GM12878 (cell line): ENCODE data around the gene CWC22. TPM values are rescaled to one million over a fixed set of nuclear protein-coding genes. Genes with fewer than 3 reads are reported as not detected.

Source experiments
- ATAC-seq: fragments of 200-7000 bp; cut with Tn5 transposase; 3 replicates; pipeline ENCODE4 v1.9.1; 2020; ENCODE audit warnings: mild to moderate bottlenecking, moderate library complexity
- BruUV-seq: library from RNA; stranded (reverse); fragments of 400-500 nt; replicated peaks from 2 replicates; lab custom pipeline; 2021; lab: Mats Ljungman, UMichigan
- CTCF ChIA-PET: fragments of 300-600 bp; sonication (Branson Sonifier 250); formaldehyde crosslinking; extraction: SDS; loops from one replicate; lab custom pipeline; 2021; ENCODE audit warnings: inconsistent platforms; lab: Yijun Ruan, JAX
- POLR2A ChIA-PET: fragments of 350-600 bp; formaldehyde crosslinking; extraction: SDS; loops from one replicate; lab custom pipeline; 2021; ENCODE audit warnings: inconsistent platforms; lab: Charles Lee
- RAD21 ChIA-PET: fragments of 300-600 bp; sonication (Branson Sonifier 250); formaldehyde crosslinking; loops from one replicate; lab custom pipeline; 2023; ENCODE audit warnings: antibody characterized with exemption; ENCODE audit not compliant: unreplicated experiment; lab: Charles Lee
- SMC1A ChIA-PET: fragments of 300-600 bp; sonication (Branson Sonifier 250); formaldehyde crosslinking; loops from one replicate; lab custom pipeline; 2023; ENCODE audit not compliant: unreplicated experiment, uncharacterized antibody; lab: Charles Lee
- DNase-seq: peaks from one replicate; pipeline ENCODE4 v3.0.0-alpha.2; 2011; ENCODE audit warnings: low read depth, low spot score
- FAIRE-seq: peaks from 3 replicates; lab custom pipeline; 2011; peaks lifted over from hg19 to GRCh38; lab: Jason Lieb, UNC
- H2AFZ ChIP-seq: 2 replicates; pipeline ENCODE4 v1.6.0; 2011; ENCODE audit warnings: low read depth, low read length, control low read depth; ENCODE audit not compliant: control insufficient read depth
- H3K27ac ChIP-seq: 2 replicates; pipeline ENCODE4 v1.5.1; 2011; ENCODE audit warnings: control low read depth; ENCODE audit not compliant: control insufficient read depth, insufficient read depth
- H3K27me3 ChIP-seq, 2 experiments: replicated peaks in 1 of 2; 2 replicates each; pipeline versions ENCODE4 v1.6.0 to v1.6.1; 2011; ENCODE audit warnings: low read length in 1 of 2; ENCODE audit not compliant: control insufficient read depth in 2 of 2, insufficient read depth in 2 of 2
- H3K36me3 ChIP-seq, 2 experiments: 2 replicates each; pipeline ENCODE4 v1.5.1; 2011; ENCODE audit warnings: low read length in 1 of 2; ENCODE audit not compliant: control insufficient read depth in 2 of 2, insufficient read depth in 2 of 2
- H3K4me1 ChIP-seq: 2 replicates; pipeline ENCODE4 v1.6.1; 2011; ENCODE audit warnings: mild to moderate bottlenecking, low read length, moderate library complexity, mixed read lengths; ENCODE audit not compliant: control insufficient read depth, insufficient read depth
- H3K4me2 ChIP-seq: 2 replicates; pipeline ENCODE4 v1.6.0; 2011; ENCODE audit warnings: control low read depth; ENCODE audit not compliant: control insufficient read depth, insufficient read depth
- H3K4me3 ChIP-seq: fragments of 200-600 bp; sonication (generic); 2 replicates; pipeline ENCODE4 v1.5.1; 2016
- H3K79me2 ChIP-seq: 2 replicates; pipeline ENCODE4 v1.6.0; 2011; ENCODE audit warnings: low read length; ENCODE audit not compliant: control insufficient read depth, insufficient read depth
- H3K9ac ChIP-seq: 2 replicates; pipeline ENCODE4 v1.8.0; 2011; ENCODE audit warnings: low read length, control low read depth, mixed read lengths; ENCODE audit not compliant: control insufficient read depth, insufficient read depth
- H3K9me3 ChIP-seq: replicated peaks from 3 replicates; pipeline ENCODE4 v1.5.1; 2011; ENCODE audit warnings: mild to moderate bottlenecking, low read length; ENCODE audit not compliant: control insufficient read depth, insufficient read depth
- H4K20me1 ChIP-seq: 2 replicates; pipeline ENCODE4 v1.6.0; 2011; ENCODE audit not compliant: control insufficient read depth, insufficient read depth
- BCLAF1 ChIP-seq: fragments of 450-650 bp; IDR thresholded peaks from 2 replicates; pipeline ENCODE4 v1.6.1; 2017; ENCODE audit warnings: antibody characterized with exemption, mild to moderate bottlenecking, moderate library complexity
- CEBPB ChIP-seq, 2 experiments: fragments of 150-350 bp in 1 of 2; IDR thresholded peaks; 2 replicates each; pipeline ENCODE4 v1.6.1; 2012 to 2014; ENCODE audit warnings: low read depth in 2 of 2, low read length in 2 of 2, borderline replicate concordance in 1 of 2, inconsistent platforms in 1 of 2
- CHD1 ChIP-seq: IDR thresholded peaks from 2 replicates; pipeline ENCODE4 v1.6.1; 2012; ENCODE audit warnings: low read depth, low read length, improper control_type of control experiment
- ETV6 ChIP-seq, 2 experiments: fragments of 450-650 bp in 1 of 2; IDR thresholded peaks in 1 of 2; conservative IDR thresholded peaks in 1 of 2; 2 replicates each; pipeline ENCODE4 v1.6.1; 2014; ENCODE audit warnings: antibody characterized with exemption in 1 of 2, borderline replicate concordance in 1 of 2, low read depth in 1 of 2, mild to moderate bottlenecking in 1 of 2, moderate library complexity in 1 of 2
- FOS ChIP-seq: IDR thresholded peaks from 3 replicates; pipeline ENCODE4 v1.6.1; 2011; ENCODE audit warnings: borderline replicate concordance; ENCODE audit not compliant: insufficient read length; ENCODE audit errors: extremely low read depth
- KLF5 ChIP-seq: fragments of 450-650 bp; IDR thresholded peaks from 2 replicates; pipeline ENCODE4 v1.6.1; 2014; ENCODE audit warnings: mild to moderate bottlenecking; ENCODE audit not compliant: partially characterized antibody
- NFYB ChIP-seq: IDR thresholded peaks from 2 replicates; pipeline ENCODE4 v1.6.1; 2011; ENCODE audit warnings: low read depth, mild to moderate bottlenecking, low read length, improper control_type of control experiment, moderate library complexity; ENCODE audit not compliant: insufficient read depth
- POU2F2 ChIP-seq: IDR thresholded peaks from 3 replicates; pipeline ENCODE4 v1.6.1; 2011; ENCODE audit warnings: low read depth, mild to moderate bottlenecking, low read length, borderline replicate concordance
- RCOR1 ChIP-seq: conservative IDR thresholded peaks from 2 replicates; pipeline ENCODE4 v1.6.1; 2012; ENCODE audit warnings: low read depth, low read length, improper control_type of control experiment
- SIX5 ChIP-seq: IDR thresholded peaks from 2 replicates; pipeline ENCODE4 v1.6.1; 2011; ENCODE audit warnings: mild to moderate bottlenecking, low read depth, low read length, moderate library complexity; ENCODE audit not compliant: severe bottlenecking
- ZNF274 ChIP-seq: IDR thresholded peaks from one replicate; pipeline ENCODE4 v1.8.0; 2011; ENCODE audit not compliant: insufficient read length, insufficient read depth
- WGBS: methylation state at CpG from one replicate; pipeline ENCODE4 v1.1.6; 2016; ENCODE audit warnings: low lambda C conversion rate; ENCODE audit not compliant: insufficient replicate concordance, insufficient coverage; ENCODE audit errors: missing lambda C conversion rate; 5-methylcytosine and 5-hydroxymethylcytosine counted together
- in situ Hi-C: fragments of 300-500 bp; cut with MboI; formaldehyde crosslinking; loops from 9 replicates; pipeline ENCODE4 v1.14.3; 2018; ENCODE audit warnings: mixed read lengths
- intact Hi-C: fragments of 100-400 bp; cut with micrococcal nuclease; formaldehyde crosslinking; loops from one replicate; pipeline ENCODE4 v1.14.2; 2022; ENCODE audit not compliant: unreplicated experiment
- polyA plus RNA-seq, 11 experiments: library from polyadenylated mRNA; depleted of rRNA in 4 of 11; unstranded in 6 of 11; stranded (reverse) in 5 of 11; fragments of >200 nt; fragmentation: Nextera tagmentation in 4 of 11; fragmentation: Illumina TruSeq in 1 of 11; extraction: Ambion mirVana in 4 of 11; extraction: Trizol in 1 of 11; gene quantifications; 1 replicate in 1 of 11; 2 replicates in 10 of 11; pipeline versions ENCODE4 v1.2.1 to v1.2.3, GENCODE V29; 2011 to 2016; ENCODE audit warnings: inconsistent platforms in 2 of 11, missing spikeins in 2 of 11, low read depth in 1 of 11
- total RNA-seq, 4 experiments: library from RNA; depleted of rRNA in 3 of 4; stranded (reverse); fragments of >200 nt in 3 of 4; fragmentation: Illumina TruSeq in 1 of 4; extraction: Trizol in 1 of 4; gene quantifications; 2 replicates each; pipeline versions ENCODE4 v1.2.1 to v1.2.3, GENCODE V29; 2013 to 2021
- TF ChIP-seq, protein P1 (sequence below): fragments of 150-350 bp; IDR thresholded peaks from 2 replicates; pipeline ENCODE4 v1.6.1; 2014; ENCODE audit warnings: mild to moderate bottlenecking, low read depth, low read length
- TF ChIP-seq, protein P2 (sequence below): IDR thresholded peaks from 2 replicates; pipeline ENCODE4 v1.6.1; 2011; ENCODE audit warnings: mild to moderate bottlenecking, low read depth, low read length, moderate library complexity; ENCODE audit not compliant: insufficient replicate concordance

CWC22 gene
- total and polyA plus RNA-seq, 10 of the 15 experiments (the other 5 are each of a cell fraction or from before 2014, with no cell fraction given), result 8.2 to 38.5 (median 26.3) TPM

- BruUV-seq, result no TSS peak
- DNase-seq (no peak), FAIRE-seq (no peak), ATAC-seq (no peak)
- ChIA-PET CTCF (no interaction called here), POLR2A (no interaction called here), SMC1A (no interaction called here), RAD21 (no interaction called here)
- Histone ChIP-seq H2AFZ (no peak overlapping the region), H3K27me3 (no peaks in the 10 kb centered on the region), H3K4me1 (no peaks in the 10 kb centered on the region), H3K9ac (no peak overlapping the region), H3K79me2 (no peaks in the 10 kb centered on the region), H3K36me3 (peaks cover 0 to 4% of the 10 kb centered on the region in 2 experiments; a peak in 2 of 4 replicates), H3K9me3 (no peaks in the 10 kb centered on the region), H4K20me1 (no peaks in the 10 kb centered on the region), H3K4me2 (no peak overlapping the region), H3K4me3 (no peak overlapping the region), H3K27ac (no peak overlapping the region)
- intact Hi-C loops (no loop called here), in situ Hi-C loops (no loop called here)
- whole genome bisulfite sequencing, result 96% methylated on average over 3 of the region's 3 CpGs
- no peak for TF ChIP-seq POU2F2
- no peak for TF ChIP-seq ZNF274
- TF ChIP-seq SIX5, result no peak
- no peak for TF ChIP-seq FOS
- TF ChIP-seq, protein P1, sequence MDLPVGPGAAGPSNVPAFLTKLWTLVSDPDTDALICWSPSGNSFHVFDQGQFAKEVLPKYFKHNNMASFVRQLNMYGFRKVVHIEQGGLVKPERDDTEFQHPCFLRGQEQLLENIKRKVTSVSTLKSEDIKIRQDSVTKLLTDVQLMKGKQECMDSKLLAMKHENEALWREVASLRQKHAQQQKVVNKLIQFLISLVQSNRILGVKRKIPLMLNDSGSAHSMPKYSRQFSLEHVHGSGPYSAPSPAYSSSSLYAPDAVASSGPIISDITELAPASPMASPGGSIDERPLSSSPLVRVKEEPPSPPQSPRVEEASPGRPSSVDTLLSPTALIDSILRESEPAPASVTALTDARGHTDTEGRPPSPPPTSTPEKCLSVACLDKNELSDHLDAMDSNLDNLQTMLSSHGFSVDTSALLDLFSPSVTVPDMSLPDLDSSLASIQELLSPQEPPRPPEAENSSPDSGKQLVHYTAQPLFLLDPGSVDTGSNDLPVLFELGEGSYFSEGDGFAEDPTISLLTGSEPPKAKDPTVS, result no peak
- TF ChIP-seq CEBPB (IDR thresholded peaks at IDR 0.05; ENCODE audit: borderline replicate concordance in 1 of 2, low read depth in 2 of 2, low read length in 2 of 2), result no peak
- no peak for TF ChIP-seq CHD1
- TF ChIP-seq, protein P2, sequence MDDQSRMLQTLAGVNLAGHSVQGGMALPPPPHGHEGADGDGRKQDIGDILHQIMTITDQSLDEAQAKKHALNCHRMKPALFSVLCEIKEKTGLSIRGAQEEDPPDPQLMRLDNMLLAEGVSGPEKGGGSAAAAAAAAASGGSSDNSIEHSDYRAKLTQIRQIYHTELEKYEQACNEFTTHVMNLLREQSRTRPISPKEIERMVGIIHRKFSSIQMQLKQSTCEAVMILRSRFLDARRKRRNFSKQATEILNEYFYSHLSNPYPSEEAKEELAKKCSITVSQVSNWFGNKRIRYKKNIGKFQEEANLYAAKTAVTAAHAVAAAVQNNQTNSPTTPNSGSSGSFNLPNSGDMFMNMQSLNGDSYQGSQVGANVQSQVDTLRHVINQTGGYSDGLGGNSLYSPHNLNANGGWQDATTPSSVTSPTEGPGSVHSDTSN, result no peak
- TF ChIP-seq ETV6 (conservative IDR thresholded peaks at IDR 0.05 in 1 of 2, IDR thresholded peaks at IDR 0.05 in 1 of 2; ENCODE audit: borderline replicate concordance in 1 of 2, low read depth in 1 of 2), result no peak
- no peak for TF ChIP-seq NFYB
- TF ChIP-seq KLF5, result no peak
- TF ChIP-seq BCLAF1, result no peak
- no peak for TF ChIP-seq RCOR1
Measured at GRCh38 chr2:179966778-179967394, 40.2 kb downstream of the CWC22 start.
